Kidney (tissue), 22 donors: ENCODE data around the gene MYG1. TPM values are rescaled to one million over a fixed set of nuclear protein-coding genes. Genes with fewer than 3 reads are reported as not detected.

ENCODE experiments used
- DNase-seq, 5 donors: peaks; one replicate each; pipeline ENCODE4 v3.0.0-alpha.2; 2013 to 2020
- FAIRE-seq: peaks from 2 replicates; lab custom pipeline; 2012; peaks lifted over from hg19 to GRCh38; lab: Jason Lieb, UNC
- H3K27ac ChIP-seq, 2 donors: one replicate each; pipeline ENCODE4 v1.7.0; 2013; ENCODE audit warnings: low read depth in 2 of 2, low read length in 2 of 2, inconsistent platforms in 1 of 2
- H3K27me3 ChIP-seq: one replicate; pipeline ENCODE4 v1.7.1; 2013; ENCODE audit warnings: low read length, inconsistent platforms; ENCODE audit not compliant: control insufficient read depth, insufficient read depth
- H3K36me3 ChIP-seq, 3 donors: one replicate each; pipeline versions ENCODE4 v1.7.0 to v1.7.1; 2013; ENCODE audit warnings: low read length in 3 of 3, control low read depth in 1 of 3, inconsistent platforms in 1 of 3; ENCODE audit not compliant: insufficient read depth in 3 of 3, control insufficient read depth in 2 of 3
- H3K4me1 ChIP-seq, 3 donors: one replicate each; pipeline versions ENCODE4 v1.7.0 to v1.7.1; 2013; ENCODE audit warnings: low read length in 3 of 3, inconsistent platforms in 1 of 3, low read depth in 1 of 3; ENCODE audit not compliant: control insufficient read depth in 2 of 3, insufficient read depth in 2 of 3
- H3K4me3 ChIP-seq, 3 donors: one replicate each; pipeline versions ENCODE4 v1.7.0 to v1.8.1; 2013; ENCODE audit warnings: low read length in 3 of 3, control low read depth in 1 of 3, inconsistent platforms in 1 of 3
- H3K9ac ChIP-seq, 3 donors: one replicate each; pipeline versions ENCODE4 v1.7.0 to v1.7.1; 2013; ENCODE audit warnings: low read length in 3 of 3, control low read depth in 1 of 3, inconsistent platforms in 1 of 3
- H3K9me3 ChIP-seq, 3 donors: one replicate each; pipeline versions ENCODE4 v1.7.0 to v1.7.1; 2013; ENCODE audit warnings: low read length in 3 of 3, control low read depth in 1 of 3, inconsistent platforms in 1 of 3; ENCODE audit not compliant: control insufficient read depth in 2 of 3, insufficient read depth in 1 of 3
- CTCF ChIP-seq: IDR thresholded peaks from 3 replicates; pipeline ENCODE4 v1.5.1; 2012; ENCODE audit warnings: mild to moderate bottlenecking, moderate library complexity, borderline replicate concordance; ENCODE audit not compliant: insufficient read depth; ENCODE audit errors: extremely low read depth
- intact Hi-C: fragments of 100-400 bp; cut with DNase I; formaldehyde crosslinking; loops from one replicate; pipeline ENCODE4 v1.11.1; 2022
- long read RNA-seq, 10 donors: library from polyadenylated mRNA in 1 of 10; unstranded in 1 of 10; transcript quantifications; one replicate each; pipeline ENCODE4 v2.0.0 and lab custom pipeline, GENCODE V29; 2021 to 2026
- polyA plus RNA-seq: library from polyadenylated mRNA; stranded (reverse); fragments of 350-450 nt; fragmentation: Illumina TruSeq; extraction: RNeasy Lipid Tissue Mini Kit (QIAGEN cat#74804); gene quantifications from one replicate; pipeline ENCODE4 v1.2.3, GENCODE V29; 2014; ENCODE audit warnings: low read depth, low replicate concordance; ENCODE audit not compliant: insufficient read depth
- total RNA-seq: library from RNA; stranded (reverse); fragmentation: NEBNext Ultra II Directional; extraction: Animal tissue kit (Norgen Biotek cat#: 25700); gene quantifications from one replicate; pipeline ENCODE4 v1.2.1, GENCODE V29; 2021
- donor health status: control.
- donor health status: control.
- donor health status: control.
- donor health status: control.
- donor health status: control.
- donor health status: DM: yes; HTN: yes; CAD: no.
- donor health status: Normal renal cell carcinoma (clear cell type).

The MYG1 gene
- total RNA-seq (49.0 TPM), polyA plus RNA-seq (105 TPM)
- long read RNA-seq, donor 1, transcript C12orf10-201 (7 exons, 1,192 nt): major isoform, 16 of 23 reads
- long read RNA-seq, donor 1, partial matches to known transcripts: 0 of 23 reads
- long read RNA-seq, donor 1, other reads (novel, unspliced or antisense): 0 of 23 reads
- long read RNA-seq, donor 2, transcript C12orf10-201 (7 exons, 1,192 nt): major isoform, 16 of 19 reads
- long read RNA-seq, donor 2, partial matches to known transcripts: 0 of 19 reads
- long read RNA-seq, donor 2, other reads (novel, unspliced or antisense): 0 of 19 reads
- long read RNA-seq, donor 3, transcript C12orf10-201 (7 exons, 1,192 nt): major isoform, 26 of 31 reads
- long read RNA-seq, donor 3, partial matches to known transcripts: 0 of 31 reads
- long read RNA-seq, donor 3, other reads (novel, unspliced or antisense): 0 of 31 reads
- long read RNA-seq, donor 4, transcript C12orf10-201 (7 exons, 1,192 nt): major isoform, 21 of 27 reads
- long read RNA-seq, donor 4, partial matches to known transcripts: 0 of 27 reads
- long read RNA-seq, donor 4, other reads (novel, unspliced or antisense): 0 of 27 reads
- long read RNA-seq, donor 5, partial matches to known transcripts: 0 of 1 reads
- long read RNA-seq, donor 5, other reads (novel, unspliced or antisense): 0 of 1 reads
- long read RNA-seq, donor 6, transcript C12orf10-201 (7 exons, 1,192 nt): major isoform, 9 of 13 reads
- long read RNA-seq, donor 6, partial matches to known transcripts: 0 of 13 reads
- long read RNA-seq, donor 6, other reads (novel, unspliced or antisense): 0 of 13 reads
- long read RNA-seq, donor 7, transcript C12orf10-201 (7 exons, 1,192 nt): major isoform, 27 of 35 reads
- long read RNA-seq, donor 7, partial matches to known transcripts: 0 of 35 reads
- long read RNA-seq, donor 7, other reads (novel, unspliced or antisense): 1 of 35 reads
- long read RNA-seq, donor 8, transcript C12orf10-201 (7 exons, 1,192 nt): major isoform, 17 of 24 reads
- long read RNA-seq, donor 8, partial matches to known transcripts: 0 of 24 reads
- long read RNA-seq, donor 8, other reads (novel, unspliced or antisense): 0 of 24 reads
- long read RNA-seq, donor 9, transcript C12orf10-201 (7 exons, 1,192 nt): major isoform, 6 of 8 reads
- long read RNA-seq, donor 9, partial matches to known transcripts: 0 of 8 reads
- long read RNA-seq, donor 9, other reads (novel, unspliced or antisense): 0 of 8 reads
- long read RNA-seq, donor 10, transcript C12orf10-201 (7 exons, 1,192 nt): major isoform, 16 of 28 reads
- long read RNA-seq, donor 10, partial matches to known transcripts: 5 of 28 reads
- long read RNA-seq, donor 10, other reads (novel, unspliced or antisense): 0 of 28 reads

- H3K9me3 ChIP-seq: no peaks in the 10 kb centered on the region
- peaks cover 2 to 16% (median 6%) of the 10 kb centered on the region in 3 donors for H3K36me3 ChIP-seq
- no peak for TF ChIP-seq CTCF
- peak within 1 kb of the TSS; percentile 35 to 94 (median 63) for H3K9ac ChIP-seq
- intact Hi-C loops: no loop called here
- H3K4me1 ChIP-seq: peaks cover 2 to 29% (median 5%) of the 10 kb centered on the region in 3 donors
- FAIRE-seq (no peak), DNase-seq (peak; percentile 93 to 97 (median 95))
- peak within 1 kb of the TSS in 1 of 2 donors; percentile 70 for H3K27ac ChIP-seq
- no peaks in the 10 kb centered on the region for H3K27me3 ChIP-seq
- H3K4me3 ChIP-seq: peak within 1 kb of the TSS; percentile 78 to 90 (median 84)
Measured at GRCh38 chr12:53299454-53300180, at the start of gene MYG1. MYG1 (plus strand) TSS chr12:53299695; CDS start chr12:53299738, 43 bp downstream.

GRCh38 chr12:53251477-53252348, 47.8 kb upstream of the MYG1 start:
- Histone ChIP-seq H3K4me1 (peaks cover 3 to 18% (median 7%) of the 10 kb centered on the region in 3 donors), H3K27me3 (no peaks in the 10 kb centered on the region), H3K4me3 (peak overlapping the region; percentile 70 to 93 (median 77)), H3K9ac (peak overlapping the region; percentile 56 to 90 (median 87)), H3K9me3 (no peaks in the 10 kb centered on the region), H3K36me3 (peaks cover 0 to 7% (median 6%) of the 10 kb centered on the region in 3 donors), H3K27ac (peak overlapping the region; percentile 84 to 96)
- intact Hi-C loops: no loop called here
- peak; percentile 90 to 94 (median 93) for DNase-seq
- no peak for FAIRE-seq
- TF ChIP-seq CTCF: peak; percentile 29
